Measurements from ENCODE around the gene LMX1B.

The LMX1B gene

GRCh38 chr9:126617003-126617822 is 3.5 kb downstream of the LMX1B start:
- Histone ChIP-seq H3K4me1 (no peaks in the 10 kb centered on the region), H3K27me3 (peaks cover 98% of the 10 kb centered on the region), H3K4me3 (ENCODE audit: low read depth, low read length) (no peak overlapping the region), H3K36me3 (no peaks in the 10 kb centered on the region), H3K9me3 (no peaks in the 10 kb centered on the region)
- DNase-seq, result no peak
- TF ChIP-seq CTCF (IDR thresholded peaks at IDR 0.05; ENCODE audit: low read depth, low read length), result no peak

GRCh38 chr9:126617823-126618165 is 4.1 kb downstream of the LMX1B start:
- Histone ChIP-seq H3K4me3 (ENCODE audit: low read depth, low read length) (no peak overlapping the region), H3K4me1 (no peaks in the 10 kb centered on the region), H3K27me3 (peaks cover 98% of the 10 kb centered on the region), H3K9me3 (no peaks in the 10 kb centered on the region), H3K36me3 (no peaks in the 10 kb centered on the region)
- no peak for DNase-seq
- TF ChIP-seq CTCF (IDR thresholded peaks at IDR 0.05; ENCODE audit: low read depth, low read length), result no peak

GRCh38 chr9:126618190-126618584 is 4.5 kb downstream of the LMX1B start:
- no peak for TF ChIP-seq CTCF (IDR thresholded peaks at IDR 0.05; ENCODE audit: low read depth, low read length)
- Histone ChIP-seq H3K36me3 (no peaks in the 10 kb centered on the region), H3K4me1 (no peaks in the 10 kb centered on the region), H3K9me3 (no peaks in the 10 kb centered on the region), H3K4me3 (ENCODE audit: low read depth, low read length) (no peak overlapping the region), H3K27me3 (peaks cover 98% of the 10 kb centered on the region)
- DNase-seq, result no peak

- no peak for DNase-seq
- peaks cover 98% of the 10 kb centered on the region for H3K27me3 ChIP-seq
- H3K4me3 ChIP-seq (ENCODE audit: low read depth, low read length), result no peak overlapping the region
- no peaks in the 10 kb centered on the region for H3K36me3 ChIP-seq
- no peak for TF ChIP-seq CTCF (IDR thresholded peaks at IDR 0.05; ENCODE audit: low read depth, low read length)
- H3K9me3 ChIP-seq, result no peaks in the 10 kb centered on the region
- no peaks in the 10 kb centered on the region for H3K4me1 ChIP-seq
These were observed 5.0 kb downstream of the LMX1B start for GRCh38 chr9:126618585-126619360.

GRCh38 chr9:126619361-126620135 is 5.8 kb downstream of the LMX1B start:
- H3K9me3 ChIP-seq, result no peaks in the 10 kb centered on the region
- DNase-seq, result no peak
- TF ChIP-seq CTCF (IDR thresholded peaks at IDR 0.05; ENCODE audit: low read depth, low read length), result no peak
- H3K4me3 ChIP-seq (ENCODE audit: low read depth, low read length), result no peak overlapping the region
- no peaks in the 10 kb centered on the region for H3K36me3 ChIP-seq
- H3K27me3 ChIP-seq, result peaks cover 100% of the 10 kb centered on the region
- H3K4me1 ChIP-seq, result no peaks in the 10 kb centered on the region

Measured in BE2C (cell line).